H9 (cell line): Measurements from ENCODE around the gene GRXCR2. TPM values are rescaled to one million over a fixed set of nuclear protein-coding genes. Genes with fewer than 3 reads are reported as not detected.

Experiments used
- DNase-seq: peaks from one replicate; pipeline ENCODE4 v3.0.0-alpha.2; 2017
- H2AFZ ChIP-seq: one replicate; pipeline ENCODE4 v1.6.1; 2013; ENCODE audit warnings: mild to moderate bottlenecking, low read length, control low read depth, moderate library complexity
- H2AK5ac ChIP-seq: 2 replicates; pipeline ENCODE4 v1.6.1; 2013; ENCODE audit warnings: low read length, control low read depth, mixed read lengths; ENCODE audit not compliant: insufficient read length
- H2BK120ac ChIP-seq: one replicate; pipeline ENCODE4 v1.6.1; 2013; ENCODE audit warnings: low read depth, mild to moderate bottlenecking, low read length, control low read depth, inconsistent platforms; ENCODE audit not compliant: poor library complexity, severe bottlenecking
- H2BK12ac ChIP-seq: 2 replicates; pipeline ENCODE4 v1.6.1; 2013; ENCODE audit warnings: low read length, control low read depth, mixed read lengths, low read depth; ENCODE audit not compliant: insufficient read length
- H2BK15ac ChIP-seq: 2 replicates; pipeline ENCODE4 v1.6.1; 2013; ENCODE audit warnings: low read depth, low read length, control low read depth
- H2BK20ac ChIP-seq: one replicate; pipeline ENCODE4 v1.6.1; 2013; ENCODE audit warnings: low read depth, mild to moderate bottlenecking, low read length, control low read depth, inconsistent platforms; ENCODE audit not compliant: poor library complexity, severe bottlenecking
- H2BK5ac ChIP-seq: 2 replicates; pipeline ENCODE4 v1.6.1; 2013; ENCODE audit warnings: low read length, control low read depth, mixed read lengths; ENCODE audit not compliant: insufficient read length
- H3K14ac ChIP-seq: 2 replicates; pipeline ENCODE4 v1.6.1; 2013; ENCODE audit warnings: low read length, control low read depth; ENCODE audit not compliant: insufficient read depth
- H3K18ac ChIP-seq: 2 replicates; pipeline ENCODE4 v1.6.1; 2013; ENCODE audit warnings: low read depth, mild to moderate bottlenecking, mixed read lengths, low read length, control low read depth; ENCODE audit not compliant: insufficient read length
- H3K23ac ChIP-seq: 2 replicates; pipeline ENCODE4 v1.6.1; 2013; ENCODE audit warnings: low read length, control low read depth, mixed read lengths, low read depth; ENCODE audit not compliant: insufficient read length
- H3K23me2 ChIP-seq: 2 replicates; pipeline ENCODE4 v1.6.1; 2013; ENCODE audit warnings: low read depth, mild to moderate bottlenecking, mixed read lengths, low read length, control low read depth; ENCODE audit not compliant: insufficient read length, poor library complexity, severe bottlenecking
- H3K27ac ChIP-seq: 2 replicates; pipeline ENCODE4 v1.5.1; 2013; ENCODE audit warnings: low read length, control low read depth, mixed read lengths, low read depth; ENCODE audit not compliant: insufficient read length
- H3K27me3 ChIP-seq: 2 replicates; pipeline ENCODE4 v1.6.1; 2013; ENCODE audit warnings: low read length, control low read depth, inconsistent platforms; ENCODE audit not compliant: insufficient read depth
- H3K4ac ChIP-seq: 2 replicates; pipeline ENCODE4 v1.6.1; 2013; ENCODE audit warnings: low read depth, mild to moderate bottlenecking, control low read depth, inconsistent platforms, low read length, moderate library complexity
- H3K4me1 ChIP-seq: 2 replicates; pipeline ENCODE4 v1.6.1; 2013; ENCODE audit warnings: low read length, control low read depth, inconsistent platforms; ENCODE audit not compliant: insufficient read depth
- H3K4me2 ChIP-seq: 2 replicates; pipeline ENCODE4 v1.6.1; 2013; ENCODE audit warnings: low read length, control low read depth, mixed read lengths; ENCODE audit not compliant: insufficient read length, insufficient read depth
- H3K56ac ChIP-seq: 2 replicates; pipeline ENCODE4 v1.6.1; 2013; ENCODE audit warnings: low read depth, mild to moderate bottlenecking, mixed read lengths, low read length, control low read depth; ENCODE audit not compliant: insufficient read length
- H3K79me1 ChIP-seq: 2 replicates; pipeline ENCODE4 v1.6.1; 2013; ENCODE audit warnings: low read depth, mild to moderate bottlenecking, moderate library complexity, low read length, control low read depth, inconsistent platforms; ENCODE audit not compliant: insufficient read depth, poor library complexity, severe bottlenecking
- H3K79me2 ChIP-seq: 2 replicates; pipeline ENCODE4 v1.6.1; 2013; ENCODE audit warnings: low read length, control low read depth, inconsistent platforms; ENCODE audit not compliant: insufficient read depth
- H3K9ac ChIP-seq: 2 replicates; pipeline ENCODE4 v1.6.1; 2013; ENCODE audit warnings: low read length, control low read depth, mixed read lengths; ENCODE audit not compliant: insufficient read length; ENCODE audit errors: extremely low read depth
- H3K9me3 ChIP-seq: one replicate; pipeline ENCODE4 v1.6.1; 2013; ENCODE audit warnings: low read depth, low read length, inconsistent platforms; ENCODE audit not compliant: control insufficient read depth
- H3T11ph ChIP-seq: one replicate; pipeline ENCODE4 v1.6.1; 2013; ENCODE audit warnings: mild to moderate bottlenecking, low read length, control low read depth, inconsistent platforms
- H4K20me1 ChIP-seq: one replicate; pipeline ENCODE4 v1.6.1; 2013; ENCODE audit not compliant: control insufficient read depth, insufficient read length, insufficient read depth
- H4K5ac ChIP-seq: 2 replicates; pipeline ENCODE4 v1.6.1; 2013; ENCODE audit warnings: low read depth, mild to moderate bottlenecking, mixed read lengths, low read length, control low read depth; ENCODE audit not compliant: insufficient read length
- H4K8ac ChIP-seq: replicated peaks from 2 replicates; pipeline ENCODE4 v1.6.1; 2013; ENCODE audit warnings: low read length, control low read depth, mixed read lengths, low read depth; ENCODE audit not compliant: insufficient read length
- H4K91ac ChIP-seq: 2 replicates; pipeline ENCODE4 v1.6.1; 2013; ENCODE audit warnings: low read depth, mild to moderate bottlenecking, moderate library complexity, mixed read lengths, low read length, control low read depth; ENCODE audit not compliant: insufficient read length
- H3K27ac Mint-ChIP-seq, 3 experiments: 2 replicates in 2 of 3; 3 replicates in 1 of 3; pipeline ENCODE4 v1.8.0; 2020 to 2021; ENCODE audit warnings: mixed read lengths in 3 of 3, mild to moderate bottlenecking in 1 of 3, moderate library complexity in 1 of 3
- H3K27me3 Mint-ChIP-seq: 2 replicates; pipeline ENCODE4 v1.8.0; 2021; ENCODE audit warnings: low read depth, mild to moderate bottlenecking, moderate library complexity, mixed read lengths
- H3K36me3 Mint-ChIP-seq, 3 experiments: 2 replicates in 2 of 3; 3 replicates in 1 of 3; pipeline ENCODE4 v1.8.0; 2020 to 2021; ENCODE audit warnings: low read depth in 3 of 3, mixed read lengths in 3 of 3; ENCODE audit not compliant: insufficient read depth in 1 of 3
- H3K4me1 Mint-ChIP-seq, 2 experiments: 2 replicates each; pipeline ENCODE4 v1.8.0; 2020; ENCODE audit warnings: mixed read lengths in 2 of 2
- H3K4me3 Mint-ChIP-seq, 2 experiments: 2 replicates in 1 of 2; 3 replicates in 1 of 2; pipeline ENCODE4 v1.8.0; 2020 to 2021; ENCODE audit warnings: mild to moderate bottlenecking in 2 of 2, mixed read lengths in 2 of 2, moderate library complexity in 1 of 2
- H3K9me3 Mint-ChIP-seq, 2 experiments: 2 replicates in 1 of 2; 3 replicates in 1 of 2; pipeline ENCODE4 v1.8.0; 2020; ENCODE audit warnings: mild to moderate bottlenecking in 2 of 2, mixed read lengths in 2 of 2, moderate library complexity in 1 of 2
- CTCF ChIP-seq: fragments of 200-600 bp; sonication (generic); conservative IDR thresholded peaks from 3 replicates; pipeline ENCODE4 v1.8.0; 2021; ENCODE audit warnings: antibody characterized with exemption, mild to moderate bottlenecking
- WGBS: extraction: QIAGEN DNeasy Blood & Tissue Kit; methylation state at CpG from one replicate; pipeline ENCODE4 v1.1.7; 2013; ENCODE audit warnings: missing lambda C conversion rate, low lambda C conversion rate, mixed read lengths; ENCODE audit not compliant: insufficient read length; ENCODE audit errors: extremely low coverage; 5-methylcytosine and 5-hydroxymethylcytosine counted together
- total RNA-seq: library from RNA; stranded (reverse); gene quantifications from 2 replicates; pipeline ENCODE4 v1.2.1, GENCODE V29; 2021

GRXCR2 gene
- total RNA-seq, 1 experiment from 2014 or later = not detected

- Histone ChIP-seq H2BK120ac (no peak overlapping the region), H3K9ac (no peak overlapping the region), H3K4me2 (no peak overlapping the region), H4K8ac (no peak overlapping the region), H3K23ac (no peak overlapping the region), H4K5ac (no peak overlapping the region), H3K27ac (no peak overlapping the region), H3K23me2 (no peaks in the 10 kb centered on the region), H3K4ac (no peak overlapping the region), H4K20me1 (no peaks in the 10 kb centered on the region), H4K91ac (no peak overlapping the region), H3K79me2 (no peaks in the 10 kb centered on the region), H3K14ac (no peak overlapping the region), H2AFZ (no peak overlapping the region), H3K56ac (no peak overlapping the region), H3K18ac (no peak overlapping the region), H2BK5ac (no peak overlapping the region), H2AK5ac (no peak overlapping the region), H2BK12ac (no peak overlapping the region), H3K79me1 (no peaks in the 10 kb centered on the region), H3T11ph (no peak overlapping the region), H3K4me1 (no peaks in the 10 kb centered on the region), H2BK15ac (no peak overlapping the region), H3K9me3 (no peaks in the 10 kb centered on the region), H2BK20ac (no peak overlapping the region), H3K27me3 (no peaks in the 10 kb centered on the region)
- no peaks in the 10 kb centered on the region for H3K9me3 Mint-ChIP-seq
- DNase-seq = no peak
- no peak overlapping the region for H3K4me3 Mint-ChIP-seq
- no peak overlapping the region for H3K27ac Mint-ChIP-seq
- peaks cover 18% of the 10 kb centered on the region for H3K27me3 Mint-ChIP-seq
- WGBS = no CpG with 5 or more reads among the region's 3 CpGs
- H3K4me1 Mint-ChIP-seq = no peaks in the 10 kb centered on the region
- no peaks in the 10 kb centered on the region for H3K36me3 Mint-ChIP-seq
- no peak for TF ChIP-seq CTCF
These were observed 9.8 kb downstream of the GRXCR2 start for GRCh38 chr5:145863003-145863402.
